ENCODE measurements around the gene TMOD1. TPM values are rescaled to one million over a fixed set of nuclear protein-coding genes. Genes with fewer than 3 reads are reported as not detected.

Gene TMOD1
- total RNA-seq, 3 donors from 2014 or later (not counting 1 experiment from before 2014, with no cell fraction given): 1.9 to 3.2 (median 2.0) TPM

GRCh38 chr9:97593960-97594359 lies 92.5 kb downstream of the TMOD1 start:
- DNase-seq (no peak), ATAC-seq (no peak)
- Histone ChIP-seq H3K4me3 (ENCODE audit: low read length) (no peak overlapping the region), H3K9me3 (ENCODE audit: control insufficient read depth, insufficient read depth, low read length) (no peaks in the 10 kb centered on the region), H3K4me1 (ENCODE audit: control insufficient read depth, insufficient read depth, low read length) (peaks cover 6% of the 10 kb centered on the region), H3K27ac (ENCODE audit: low read length) (no peak overlapping the region), H3K27me3 (ENCODE audit: control insufficient read depth, insufficient read depth, low read length) (no peaks in the 10 kb centered on the region), H3K36me3 (ENCODE audit: control insufficient read depth, insufficient read depth, low read length) (no peaks in the 10 kb centered on the region)
- intact Hi-C loops (cut with micrococcal nuclease): no loop called here
- no peaks in the 10 kb centered on the region for H3K9me3 Mint-ChIP-seq
- H3K4me3 Mint-ChIP-seq: no peak overlapping the region
- H3K27ac Mint-ChIP-seq: no peak overlapping the region
- WGBS (ENCODE audit: insufficient coverage): 79% methylated on average over 4 of the region's 4 CpGs
- no peak for TF ChIP-seq CTCF (IDR thresholded peaks at IDR 0.05)
- peaks cover 4 to 6% of the 10 kb centered on the region in 2 donors for H3K27me3 Mint-ChIP-seq (ENCODE audit: low read depth in 2 of 2)
- H3K36me3 Mint-ChIP-seq: no peaks in the 10 kb centered on the region
- peaks cover 7% of the 10 kb centered on the region in 2 donors for H3K4me1 Mint-ChIP-seq

- no peak for TF ChIP-seq CTCF (IDR thresholded peaks at IDR 0.05)
- Histone ChIP-seq H3K27ac (ENCODE audit: low read length) (no peak overlapping the region), H3K4me1 (ENCODE audit: control insufficient read depth, insufficient read depth, low read length) (peaks cover 6% of the 10 kb centered on the region), H3K36me3 (ENCODE audit: control insufficient read depth, insufficient read depth, low read length) (no peaks in the 10 kb centered on the region), H3K4me3 (ENCODE audit: low read length) (no peak overlapping the region), H3K9me3 (ENCODE audit: control insufficient read depth, insufficient read depth, low read length) (no peaks in the 10 kb centered on the region), H3K27me3 (ENCODE audit: control insufficient read depth, insufficient read depth, low read length) (no peaks in the 10 kb centered on the region)
- 94% methylated on average over 11 of the region's 11 CpGs for WGBS (ENCODE audit: insufficient coverage)
- Mint-ChIP-seq H3K4me1 (peaks cover 7 to 9% of the 10 kb centered on the region in 2 donors), H3K9me3 (no peaks in the 10 kb centered on the region), H3K4me3 (no peak overlapping the region), H3K27ac (no peak overlapping the region), H3K36me3 (no peaks in the 10 kb centered on the region), H3K27me3 (ENCODE audit: low read depth in 2 of 2) (peaks cover 4 to 6% of the 10 kb centered on the region in 2 donors)
- ATAC-seq (no peak), DNase-seq (no peak)
- intact Hi-C loops (cut with micrococcal nuclease): no loop called here
Observed at GRCh38 chr9:97594381-97594921, 93.0 kb downstream of the TMOD1 start.

- WGBS (ENCODE audit: insufficient coverage): 94% methylated on average over 4 of the region's 4 CpGs
- no peak overlapping the region for H3K4me3 ChIP-seq (ENCODE audit: low read length)
- Mint-ChIP-seq H3K36me3 (no peaks in the 10 kb centered on the region), H3K27me3 (ENCODE audit: low read depth in 2 of 2) (peaks cover 0 to 4% of the 10 kb centered on the region in 2 donors), H3K27ac (no peak overlapping the region), H3K9me3 (no peaks in the 10 kb centered on the region), H3K4me3 (no peak overlapping the region), H3K4me1 (peaks cover 7 to 9% of the 10 kb centered on the region in 2 donors)
- no peak for TF ChIP-seq CTCF (IDR thresholded peaks at IDR 0.05)
- H3K36me3 ChIP-seq (ENCODE audit: control insufficient read depth, insufficient read depth, low read length): peaks cover 18% of the 10 kb centered on the region
- no peak for ATAC-seq
- intact Hi-C loops (cut with micrococcal nuclease): no loop called here
- no peak for DNase-seq
- H3K27ac ChIP-seq (ENCODE audit: low read length): no peak overlapping the region
- H3K4me1 ChIP-seq (ENCODE audit: control insufficient read depth, insufficient read depth, low read length): peaks cover 6% of the 10 kb centered on the region
- H3K9me3 ChIP-seq (ENCODE audit: control insufficient read depth, insufficient read depth, low read length): no peaks in the 10 kb centered on the region
- H3K27me3 ChIP-seq (ENCODE audit: control insufficient read depth, insufficient read depth, low read length): no peaks in the 10 kb centered on the region
Observed at GRCh38 chr9:97596906-97597305, 95.4 kb downstream of the TMOD1 start.

All from natural killer cell (primary cell).